PC-9 (cell line): ENCODE measurements around the gene CTR9. TPM values are rescaled to one million over a fixed set of nuclear protein-coding genes. Genes with fewer than 3 reads are reported as not detected.

Experiments
- BruUV-seq: library from RNA; stranded (reverse); fragments of 400-500 nt; replicated peaks from 2 replicates; lab custom pipeline; 2021; lab: Mats Ljungman, UMichigan
- CTCF ChIA-PET: fragments of 300-600 bp; sonication (Branson Sonifier 250); formaldehyde crosslinking; loops from one replicate; lab custom pipeline; 2022; ENCODE audit warnings: antibody characterized with exemption; lab: Charles Lee
- POLR2A ChIA-PET: fragments of 300-600 bp; sonication (Branson Sonifier 250); formaldehyde crosslinking; loops from one replicate; lab custom pipeline; 2022; ENCODE audit warnings: antibody characterized with exemption; ENCODE audit not compliant: unreplicated experiment; lab: Charles Lee
- DNase-seq, 2 experiments: peaks; one replicate each; pipeline versions ENCODE4 v3.0.0 to v3.0.0-alpha.2; 2015 to 2022; ENCODE audit warnings: mixed read lengths in 1 of 2
- H2AFZ ChIP-seq: fragments of 200-600 bp; sonication (generic); 2 replicates; pipeline ENCODE4 v1.8.1; 2017; ENCODE audit warnings: antibody characterized with exemption
- H3F3A ChIP-seq: fragments of 200-600 bp; sonication (generic); 2 replicates; pipeline ENCODE4 v1.8.1; 2017; ENCODE audit warnings: antibody characterized with exemption, mild to moderate bottlenecking, low read depth; ENCODE audit not compliant: insufficient read depth
- H3K27ac ChIP-seq: fragments of 200-600 bp; sonication (generic); 2 replicates; pipeline ENCODE4 v1.6.1; 2016; ENCODE audit warnings: mixed run types
- H3K27me3 ChIP-seq: fragments of 200-600 bp; sonication (generic); 2 replicates; pipeline ENCODE4 v1.6.1; 2016; ENCODE audit warnings: low read depth, mixed run types; ENCODE audit not compliant: insufficient read depth
- H3K36me3 ChIP-seq: fragments of 200-600 bp; sonication (generic); 2 replicates; pipeline ENCODE4 v1.6.1; 2016; ENCODE audit warnings: low read depth, mixed run types
- H3K4me1 ChIP-seq: fragments of 200-600 bp; sonication (generic); replicated peaks from 2 replicates; pipeline ENCODE4 v1.6.1; 2016; ENCODE audit warnings: mixed run types; ENCODE audit not compliant: insufficient read depth
- H3K4me2 ChIP-seq: fragments of 200-600 bp; sonication (generic); 2 replicates; pipeline ENCODE4 v1.6.1; 2017; ENCODE audit warnings: mixed run types
- H3K4me3 ChIP-seq: fragments of 200-600 bp; sonication (generic); 2 replicates; pipeline ENCODE4 v1.6.1; 2016; ENCODE audit warnings: mixed run types
- H3K79me2 ChIP-seq: fragments of 200-600 bp; sonication (generic); 2 replicates; pipeline ENCODE4 v1.6.1; 2017; ENCODE audit warnings: low read depth, mixed run types
- H3K9me2 ChIP-seq: fragments of 200-600 bp; sonication (generic); 2 replicates; pipeline ENCODE4 v1.8.1; 2017; ENCODE audit warnings: mild to moderate bottlenecking; ENCODE audit not compliant: insufficient read depth
- H3K9me3 ChIP-seq: fragments of 200-600 bp; sonication (generic); 2 replicates; pipeline ENCODE4 v1.8.1; 2016; ENCODE audit warnings: low read depth; ENCODE audit not compliant: insufficient read depth
- H4K20me1 ChIP-seq: fragments of 200-600 bp; sonication (generic); 2 replicates; pipeline ENCODE4 v1.8.1; 2017; ENCODE audit not compliant: insufficient read depth
- EZH2 ChIP-seq: fragments of 200-600 bp; sonication (generic); IDR thresholded peaks from 2 replicates; pipeline ENCODE4 v1.8.0; 2017; ENCODE audit warnings: antibody characterized with exemption, low read depth
- intact Hi-C: fragments of 100-400 bp; cut with micrococcal nuclease; formaldehyde crosslinking; loops from one replicate; pipeline ENCODE4 v1.10.0; 2022; ENCODE audit not compliant: unreplicated experiment
- total RNA-seq: library from RNA; stranded (reverse); gene quantifications from 2 replicates; pipeline ENCODE4 v1.2.3, GENCODE V29; 2021

Gene CTR9
- total RNA-seq, 1 experiment from 2014 or later = 19.7 TPM

GRCh38 chr11:10829139-10829538 is 78.1 kb downstream of the CTR9 start:
- H3K9me3 ChIP-seq = no peaks in the 10 kb centered on the region
- H3K4me3 ChIP-seq = no peak overlapping the region
- intact Hi-C loops = no loop called here
- no peaks in the 10 kb centered on the region for H3K27me3 ChIP-seq
- H3K36me3 ChIP-seq = no peaks in the 10 kb centered on the region
- POLR2A ChIA-PET = no interaction called here
- H3K4me1 ChIP-seq = no peaks in the 10 kb centered on the region
- H2AFZ ChIP-seq = no peak overlapping the region
- no peaks in the 10 kb centered on the region for H4K20me1 ChIP-seq
- no peaks in the 10 kb centered on the region for H3K79me2 ChIP-seq
- no peaks in the 10 kb centered on the region for H3K9me2 ChIP-seq
- no peak for TF ChIP-seq EZH2
- no peak overlapping the region for H3K4me2 ChIP-seq
- no peak overlapping the region for H3K27ac ChIP-seq
- no TSS peak for BruUV-seq
- CTCF ChIA-PET = no interaction called here
- no peaks in the 10 kb centered on the region for H3F3A ChIP-seq
- DNase-seq = no peak

Other genes with a start within 250 kb of the CTR9 start
- 33.7 and 36.8 TPM in 2 replicates for gene RNF141, start 210.1 kb upstream of the CTR9 start, total RNA-seq
- not detected in 2 replicates for gene LYVE1, start 182.6 kb upstream of the CTR9 start, total RNA-seq
- gene IRAG1, start 57.5 kb upstream of the CTR9 start, total RNA-seq = 0.65 and 1.3 TPM in 2 replicates
- 353 and 439 TPM in 2 replicates for gene EIF4G2, start 57.7 kb downstream of the CTR9 start, total RNA-seq
- gene ZBED5, start 106.8 kb downstream of the CTR9 start, total RNA-seq = 14.7 and 21.5 TPM in 2 replicates